HEK293T (cell line): Measurements from ENCODE around the gene KCNK16.

Experiments
- BHLHE40 ChIP-seq: fragments of 450-650 bp; IDR thresholded peaks from 2 replicates; pipeline ENCODE4 v1.6.1; 2016; ENCODE audit warnings: mild to moderate bottlenecking, moderate library complexity, borderline replicate concordance
- FOXA1 ChIP-seq: fragments of 450-650 bp; IDR thresholded peaks from 2 replicates; pipeline ENCODE4 v1.6.1; 2016; ENCODE audit warnings: mild to moderate bottlenecking
- FOXM1 ChIP-seq: fragments of 450-650 bp; IDR thresholded peaks from 2 replicates; pipeline ENCODE4 v1.6.1; 2017; ENCODE audit warnings: mild to moderate bottlenecking, borderline replicate concordance
- LEF1 ChIP-seq: fragments of 450-650 bp; IDR thresholded peaks from 2 replicates; pipeline ENCODE4 v1.6.1; 2017; ENCODE audit warnings: mild to moderate bottlenecking, borderline replicate concordance
- NFRKB ChIP-seq: fragments of 450-650 bp; IDR thresholded peaks from 2 replicates; pipeline ENCODE4 v1.6.1; 2016; ENCODE audit warnings: mild to moderate bottlenecking, moderate library complexity

GRCh38 chr6:39367700-39368099, 45.2 kb upstream of the KCNK16 start:
- TF ChIP-seq LEF1 (no peak), FOXA1 (no peak), BHLHE40 (no peak), FOXM1 (no peak), NFRKB (no peak)
